GM12874 (cell line): Measurements from ENCODE around the gene ZNF892.

Source experiments
- CTCF ChIP-seq: IDR thresholded peaks from 2 replicates; pipeline ENCODE4 v1.5.1; 2011; ENCODE audit warnings: low read depth, mild to moderate bottlenecking, control low read depth, low read length, moderate library complexity; ENCODE audit not compliant: insufficient read depth

The ZNF892 gene

GRCh38 chr2:95231723-95232122, 24.4 kb downstream of the ZNF892 start:
- peak; percentile 69 for TF ChIP-seq CTCF

GRCh38 chr2:95232232-95232631, 24.9 kb downstream of the ZNF892 start:
- TF ChIP-seq CTCF: no peak

GRCh38 chr2:95234286-95234785, 27.0 kb downstream of the ZNF892 start:
- TF ChIP-seq CTCF: no peak

GRCh38 chr2:95234816-95235215, 27.5 kb downstream of the ZNF892 start:
- no peak for TF ChIP-seq CTCF

GRCh38 chr2:95238131-95238530, 30.8 kb downstream of the ZNF892 start:
- no peak for TF ChIP-seq CTCF

GRCh38 chr2:95240091-95240490, 32.8 kb downstream of the ZNF892 start:
- no peak for TF ChIP-seq CTCF

GRCh38 chr2:95240556-95240955, 33.2 kb downstream of the ZNF892 start:
- TF ChIP-seq CTCF: no peak
